Trophoblast cell (in vitro differentiated cells and primary cell): ENCODE results near the gene DPP6.

Source experiments
- DNase-seq, 2 donors: peaks; one replicate each; pipeline ENCODE4 v3.0.0-alpha.2; 2016
- H2AFZ ChIP-seq: 2 replicates; pipeline ENCODE4 v1.6.1; 2013; ENCODE audit warnings: low read length, moderate library complexity, mild to moderate bottlenecking; ENCODE audit not compliant: insufficient read depth, poor library complexity
- H2AK5ac ChIP-seq: 2 replicates; pipeline ENCODE4 v1.6.1; 2013; ENCODE audit warnings: mild to moderate bottlenecking, low read length
- H2BK120ac ChIP-seq: 2 replicates; pipeline ENCODE4 v1.6.1; 2013; ENCODE audit warnings: low read length, mild to moderate bottlenecking, moderate library complexity; ENCODE audit not compliant: insufficient read depth, poor library complexity
- H2BK12ac ChIP-seq: 2 replicates; pipeline ENCODE4 v1.6.1; 2013; ENCODE audit warnings: mild to moderate bottlenecking, low read length, moderate library complexity
- H2BK5ac ChIP-seq: 2 replicates; pipeline ENCODE4 v1.6.1; 2013; ENCODE audit warnings: low read length, low read depth, moderate library complexity, mild to moderate bottlenecking; ENCODE audit not compliant: poor library complexity
- H3K14ac ChIP-seq: 2 replicates; pipeline ENCODE4 v1.6.1; 2013; ENCODE audit warnings: mild to moderate bottlenecking, low read length
- H3K18ac ChIP-seq: 2 replicates; pipeline ENCODE4 v1.6.1; 2013; ENCODE audit warnings: mild to moderate bottlenecking, low read length
- H3K23ac ChIP-seq: 2 replicates; pipeline ENCODE4 v1.6.1; 2013; ENCODE audit warnings: low read length
- H3K27ac ChIP-seq: 2 replicates; pipeline ENCODE4 v1.5.1; 2013; ENCODE audit warnings: low read depth, mild to moderate bottlenecking, inconsistent platforms, low read length, moderate library complexity
- H3K27me3 ChIP-seq: 2 replicates; pipeline ENCODE4 v1.6.1; 2013; ENCODE audit warnings: inconsistent platforms, mild to moderate bottlenecking, low read length, moderate library complexity; ENCODE audit not compliant: insufficient read depth
- H3K36me3 ChIP-seq, 2 experiments: 1 replicate in 1 of 2; 2 replicates in 1 of 2; pipeline ENCODE4 v1.6.1; 2013; ENCODE audit warnings: low read length in 2 of 2, mild to moderate bottlenecking in 2 of 2, moderate library complexity in 1 of 2; ENCODE audit not compliant: insufficient read depth in 2 of 2, control insufficient read depth in 1 of 2
- H3K4ac ChIP-seq: 2 replicates; pipeline ENCODE4 v1.6.1; 2013; ENCODE audit warnings: low read depth, mild to moderate bottlenecking, low read length, moderate library complexity
- H3K4me1 ChIP-seq, 2 experiments: 1 replicate in 1 of 2; 2 replicates in 1 of 2; pipeline ENCODE4 v1.6.1; 2013; ENCODE audit warnings: low read length in 2 of 2, mild to moderate bottlenecking in 2 of 2, moderate library complexity in 1 of 2; ENCODE audit not compliant: insufficient read depth in 2 of 2, control insufficient read depth in 1 of 2
- H3K4me2 ChIP-seq: 2 replicates; pipeline ENCODE4 v1.6.1; 2013; ENCODE audit warnings: inconsistent platforms, mild to moderate bottlenecking, low read length, moderate library complexity
- H3K4me3 ChIP-seq: 2 replicates; pipeline ENCODE4 v1.5.1; 2013; ENCODE audit warnings: mild to moderate bottlenecking, low read depth, low read length, inconsistent platforms
- H3K79me1 ChIP-seq: one replicate; pipeline ENCODE4 v1.6.1; 2013; ENCODE audit warnings: low read length
- H3K79me2 ChIP-seq: 2 replicates; pipeline ENCODE4 v1.6.1; 2013; ENCODE audit warnings: low read length, mild to moderate bottlenecking; ENCODE audit not compliant: control insufficient read depth, insufficient read depth, poor library complexity
- H3K9ac ChIP-seq: 2 replicates; pipeline ENCODE4 v1.6.1; 2013; ENCODE audit warnings: mild to moderate bottlenecking, low read length
- H3K9me3 ChIP-seq: 2 replicates; pipeline ENCODE4 v1.6.1; 2013; ENCODE audit warnings: low read depth, mild to moderate bottlenecking, control low read depth, inconsistent platforms, low read length; ENCODE audit not compliant: insufficient read depth
- H4K12ac ChIP-seq: 2 replicates; pipeline ENCODE4 v1.6.1; 2013; ENCODE audit warnings: low read depth, mild to moderate bottlenecking, low read length, moderate library complexity
- H4K8ac ChIP-seq: 2 replicates; pipeline ENCODE4 v1.6.1; 2013; ENCODE audit warnings: low read depth, mild to moderate bottlenecking, low read length, moderate library complexity
- H4K91ac ChIP-seq: one replicate; pipeline ENCODE4 v1.6.1; 2013; ENCODE audit warnings: low read depth, mild to moderate bottlenecking, low read length, moderate library complexity
- WGBS: extraction: QIAGEN DNeasy Blood & Tissue Kit; methylation state at CpG from one replicate; pipeline ENCODE4 v1.1.7; 2013; ENCODE audit warnings: missing lambda C conversion rate; ENCODE audit not compliant: insufficient read length, insufficient coverage; ENCODE audit errors: extremely low coverage; 5-methylcytosine and 5-hydroxymethylcytosine counted together

DPP6 gene

GRCh38 chr7:154484406-154484805, 432.2 kb downstream of the DPP6 start:
- no CpG with 5 or more reads among the region's 7 CpGs for WGBS
- Histone ChIP-seq H4K12ac (no peak overlapping the region), H3K79me2 (no peaks in the 10 kb centered on the region), H3K36me3 (no peaks in the 10 kb centered on the region), H3K9ac (no peak overlapping the region), H3K4me1 (peaks cover 3% of the 10 kb centered on the region in 2 experiments), H2BK5ac (no peak overlapping the region), H3K9me3 (no peaks in the 10 kb centered on the region), H3K79me1 (no peaks in the 10 kb centered on the region), H2AFZ (no peak overlapping the region), H3K4me3 (no peak overlapping the region), H3K4ac (no peak overlapping the region), H3K4me2 (no peak overlapping the region), H4K91ac (no peak overlapping the region), H3K14ac (no peak overlapping the region), H2BK120ac (no peak overlapping the region), H2AK5ac (no peak overlapping the region), H3K27ac (no peak overlapping the region), H2BK12ac (no peak overlapping the region), H4K8ac (no peak overlapping the region), H3K18ac (no peak overlapping the region), H3K23ac (no peak overlapping the region), H3K27me3 (no peaks in the 10 kb centered on the region)
- no peak for DNase-seq

GRCh38 chr7:154484943-154485342, 432.7 kb downstream of the DPP6 start:
- H2AFZ ChIP-seq = no peak overlapping the region
- no peak overlapping the region for H3K4me2 ChIP-seq
- H3K18ac ChIP-seq = no peak overlapping the region
- no peaks in the 10 kb centered on the region for H3K79me1 ChIP-seq
- H3K4ac ChIP-seq = no peak overlapping the region
- no peak overlapping the region for H4K12ac ChIP-seq
- H3K4me1 ChIP-seq = peaks cover 3% of the 10 kb centered on the region in 2 experiments
- no peaks in the 10 kb centered on the region for H3K79me2 ChIP-seq
- H2AK5ac ChIP-seq = no peak overlapping the region
- no peak overlapping the region for H2BK12ac ChIP-seq
- no peak for DNase-seq
- no CpG with 5 or more reads among the region's 4 CpGs for WGBS
- no peak overlapping the region for H4K8ac ChIP-seq
- H3K23ac ChIP-seq = no peak overlapping the region
- H2BK5ac ChIP-seq = no peak overlapping the region
- no peak overlapping the region for H3K14ac ChIP-seq
- no peaks in the 10 kb centered on the region for H3K36me3 ChIP-seq
- H3K4me3 ChIP-seq = no peak overlapping the region
- no peak overlapping the region for H4K91ac ChIP-seq
- no peaks in the 10 kb centered on the region for H3K27me3 ChIP-seq
- H3K27ac ChIP-seq = no peak overlapping the region
- H3K9me3 ChIP-seq = no peaks in the 10 kb centered on the region
- no peak overlapping the region for H2BK120ac ChIP-seq
- no peak overlapping the region for H3K9ac ChIP-seq

- H3K23ac ChIP-seq = no peak overlapping the region
- no peak overlapping the region for H2BK5ac ChIP-seq
- no peak overlapping the region for H3K9ac ChIP-seq
- H2BK12ac ChIP-seq = no peak overlapping the region
- H3K4me3 ChIP-seq = no peak overlapping the region
- H3K18ac ChIP-seq = no peak overlapping the region
- H3K4me1 ChIP-seq = peaks cover 2% of the 10 kb centered on the region in 2 experiments
- H4K12ac ChIP-seq = no peak overlapping the region
- H4K8ac ChIP-seq = no peak overlapping the region
- H3K36me3 ChIP-seq = no peaks in the 10 kb centered on the region
- DNase-seq = no peak
- no peaks in the 10 kb centered on the region for H3K79me1 ChIP-seq
- H3K27ac ChIP-seq = no peak overlapping the region
- no peaks in the 10 kb centered on the region for H3K27me3 ChIP-seq
- no peak overlapping the region for H4K91ac ChIP-seq
- H2AK5ac ChIP-seq = no peak overlapping the region
- no peak overlapping the region for H3K4ac ChIP-seq
- WGBS = no CpG with 5 or more reads among the region's 4 CpGs
- no peak overlapping the region for H3K4me2 ChIP-seq
- H3K14ac ChIP-seq = no peak overlapping the region
- no peaks in the 10 kb centered on the region for H3K9me3 ChIP-seq
- no peak overlapping the region for H2AFZ ChIP-seq
- H2BK120ac ChIP-seq = no peak overlapping the region
- H3K79me2 ChIP-seq = no peaks in the 10 kb centered on the region
Measured at GRCh38 chr7:154489897-154490296, 437.7 kb downstream of the DPP6 start.

GRCh38 chr7:154493594-154493993, 441.4 kb downstream of the DPP6 start:
- no peaks in the 10 kb centered on the region for H3K27me3 ChIP-seq
- H3K9ac ChIP-seq = no peak overlapping the region
- peaks cover 4 to 5% of the 10 kb centered on the region in 2 experiments for H3K4me1 ChIP-seq
- no peak overlapping the region for H2BK120ac ChIP-seq
- H3K4ac ChIP-seq = no peak overlapping the region
- H3K14ac ChIP-seq = no peak overlapping the region
- no peak overlapping the region for H3K4me3 ChIP-seq
- no peak overlapping the region for H3K4me2 ChIP-seq
- H4K8ac ChIP-seq = no peak overlapping the region
- H3K79me1 ChIP-seq = peaks cover 2% of the 10 kb centered on the region
- H2BK5ac ChIP-seq = no peak overlapping the region
- WGBS = no CpG with 5 or more reads among the region's 5 CpGs
- H2BK12ac ChIP-seq = no peak overlapping the region
- no peaks in the 10 kb centered on the region for H3K36me3 ChIP-seq
- H3K18ac ChIP-seq = no peak overlapping the region
- H3K23ac ChIP-seq = no peak overlapping the region
- H2AK5ac ChIP-seq = no peak overlapping the region
- no peak overlapping the region for H3K27ac ChIP-seq
- H3K79me2 ChIP-seq = no peaks in the 10 kb centered on the region
- no peak overlapping the region for H4K12ac ChIP-seq
- no peak overlapping the region for H4K91ac ChIP-seq
- no peak overlapping the region for H2AFZ ChIP-seq
- peaks cover 2% of the 10 kb centered on the region for H3K9me3 ChIP-seq
- peak in 1 of 2 donors; percentile 4 for DNase-seq
